GM12878 (cell line): Measurements from ENCODE around the gene ADAMTS7. TPM values are rescaled to one million over a fixed set of nuclear protein-coding genes. Genes with fewer than 3 reads are reported as not detected.
"Not testable (repeated sequence)": the region's sequence is repeated elsewhere in the genome, so short reads cannot be mapped to it uniquely, and the experiment has no call there.

Experiments
- ATAC-seq: fragments of 200-7000 bp; cut with Tn5 transposase; 3 replicates; pipeline ENCODE4 v1.9.1; 2020; ENCODE audit warnings: mild to moderate bottlenecking, moderate library complexity
- BruUV-seq: library from RNA; stranded (reverse); fragments of 400-500 nt; replicated peaks from 2 replicates; lab custom pipeline; 2021; lab: Mats Ljungman, UMichigan
- CTCF ChIA-PET: fragments of 300-600 bp; sonication (Branson Sonifier 250); formaldehyde crosslinking; extraction: SDS; loops from one replicate; lab custom pipeline; 2021; ENCODE audit warnings: inconsistent platforms; lab: Yijun Ruan, JAX
- POLR2A ChIA-PET: fragments of 350-600 bp; formaldehyde crosslinking; extraction: SDS; loops from one replicate; lab custom pipeline; 2021; ENCODE audit warnings: inconsistent platforms; lab: Charles Lee
- RAD21 ChIA-PET: fragments of 300-600 bp; sonication (Branson Sonifier 250); formaldehyde crosslinking; loops from one replicate; lab custom pipeline; 2023; ENCODE audit warnings: antibody characterized with exemption; ENCODE audit not compliant: unreplicated experiment; lab: Charles Lee
- SMC1A ChIA-PET: fragments of 300-600 bp; sonication (Branson Sonifier 250); formaldehyde crosslinking; loops from one replicate; lab custom pipeline; 2023; ENCODE audit not compliant: unreplicated experiment, uncharacterized antibody; lab: Charles Lee
- DNase-seq: peaks from one replicate; pipeline ENCODE4 v3.0.0-alpha.2; 2011; ENCODE audit warnings: low read depth, low spot score
- FAIRE-seq: peaks from 3 replicates; lab custom pipeline; 2011; peaks lifted over from hg19 to GRCh38; lab: Jason Lieb, UNC
- H2AFZ ChIP-seq: 2 replicates; pipeline ENCODE4 v1.6.0; 2011; ENCODE audit warnings: low read depth, low read length, control low read depth; ENCODE audit not compliant: control insufficient read depth
- H3K27ac ChIP-seq: 2 replicates; pipeline ENCODE4 v1.5.1; 2011; ENCODE audit warnings: control low read depth; ENCODE audit not compliant: control insufficient read depth, insufficient read depth
- H3K27me3 ChIP-seq, 2 experiments: replicated peaks in 1 of 2; 2 replicates each; pipeline versions ENCODE4 v1.6.0 to v1.6.1; 2011; ENCODE audit warnings: low read length in 1 of 2; ENCODE audit not compliant: control insufficient read depth in 2 of 2, insufficient read depth in 2 of 2
- H3K36me3 ChIP-seq, 2 experiments: 2 replicates each; pipeline ENCODE4 v1.5.1; 2011; ENCODE audit warnings: low read length in 1 of 2; ENCODE audit not compliant: control insufficient read depth in 2 of 2, insufficient read depth in 2 of 2
- H3K4me1 ChIP-seq: 2 replicates; pipeline ENCODE4 v1.6.1; 2011; ENCODE audit warnings: mild to moderate bottlenecking, low read length, moderate library complexity, mixed read lengths; ENCODE audit not compliant: control insufficient read depth, insufficient read depth
- H3K4me2 ChIP-seq: 2 replicates; pipeline ENCODE4 v1.6.0; 2011; ENCODE audit warnings: control low read depth; ENCODE audit not compliant: control insufficient read depth, insufficient read depth
- H3K4me3 ChIP-seq: fragments of 200-600 bp; sonication (generic); 2 replicates; pipeline ENCODE4 v1.5.1; 2016
- H3K79me2 ChIP-seq: 2 replicates; pipeline ENCODE4 v1.6.0; 2011; ENCODE audit warnings: low read length; ENCODE audit not compliant: control insufficient read depth, insufficient read depth
- H3K9ac ChIP-seq: 2 replicates; pipeline ENCODE4 v1.8.0; 2011; ENCODE audit warnings: low read length, control low read depth, mixed read lengths; ENCODE audit not compliant: control insufficient read depth, insufficient read depth
- H3K9me3 ChIP-seq: replicated peaks from 3 replicates; pipeline ENCODE4 v1.5.1; 2011; ENCODE audit warnings: mild to moderate bottlenecking, low read length; ENCODE audit not compliant: control insufficient read depth, insufficient read depth
- H4K20me1 ChIP-seq: 2 replicates; pipeline ENCODE4 v1.6.0; 2011; ENCODE audit not compliant: control insufficient read depth, insufficient read depth
- CTCF ChIP-seq, 3 experiments: IDR thresholded peaks in 2 of 3; conservative IDR thresholded peaks in 1 of 3; 2 replicates each; pipeline ENCODE4 v1.5.1; 2011; ENCODE audit warnings: low read depth in 3 of 3, low read length in 3 of 3, mild to moderate bottlenecking in 3 of 3, control low read depth in 2 of 3, moderate library complexity in 2 of 3, inconsistent platforms in 1 of 3, mixed read lengths in 1 of 3; ENCODE audit not compliant: control insufficient read depth in 2 of 3, insufficient read depth in 1 of 3; ENCODE audit errors: extremely low read depth in 1 of 3
- EGR1 ChIP-seq, 2 experiments: IDR thresholded peaks; 1 replicate in 1 of 2; 2 replicates in 1 of 2; pipeline ENCODE4 v1.6.1; 2011 to 2012; ENCODE audit warnings: low read depth in 2 of 2, low read length in 2 of 2, borderline replicate concordance in 1 of 2, mild to moderate bottlenecking in 1 of 2, moderate library complexity in 1 of 2
- POU2F2 ChIP-seq: IDR thresholded peaks from 3 replicates; pipeline ENCODE4 v1.6.1; 2011; ENCODE audit warnings: low read depth, mild to moderate bottlenecking, low read length, borderline replicate concordance
- RAD21 ChIP-seq: IDR thresholded peaks from 2 replicates; pipeline ENCODE4 v1.6.1; 2011; ENCODE audit warnings: mild to moderate bottlenecking, low read depth, low read length, moderate library complexity; ENCODE audit not compliant: insufficient read depth
- RUNX3 ChIP-seq: IDR thresholded peaks from 2 replicates; pipeline ENCODE4 v1.6.1; 2012; ENCODE audit warnings: low read length, inconsistent platforms
- SMC3 ChIP-seq: IDR thresholded peaks from 2 replicates; pipeline ENCODE4 v1.6.1; 2011; ENCODE audit warnings: low read length, improper control_type of control experiment, borderline replicate concordance
- SP1 ChIP-seq: IDR thresholded peaks from one replicate; pipeline ENCODE4 v1.6.1; 2011; ENCODE audit warnings: low read depth, low read length
- YY1 ChIP-seq: IDR thresholded peaks from 2 replicates; pipeline ENCODE4 v1.6.1; 2011; ENCODE audit warnings: low read depth, mild to moderate bottlenecking, low read length
- WGBS: methylation state at CpG from one replicate; pipeline ENCODE4 v1.1.6; 2016; ENCODE audit warnings: low lambda C conversion rate; ENCODE audit not compliant: insufficient replicate concordance, insufficient coverage; ENCODE audit errors: missing lambda C conversion rate; 5-methylcytosine and 5-hydroxymethylcytosine counted together
- in situ Hi-C: fragments of 300-500 bp; cut with MboI; formaldehyde crosslinking; loops from 9 replicates; pipeline ENCODE4 v1.14.3; 2018; ENCODE audit warnings: mixed read lengths
- intact Hi-C: fragments of 100-400 bp; cut with micrococcal nuclease; formaldehyde crosslinking; loops from one replicate; pipeline ENCODE4 v1.14.2; 2022; ENCODE audit not compliant: unreplicated experiment
- polyA plus RNA-seq, 11 experiments: library from polyadenylated mRNA; depleted of rRNA in 4 of 11; unstranded in 6 of 11; stranded (reverse) in 5 of 11; fragments of >200 nt; fragmentation: Nextera tagmentation in 4 of 11; fragmentation: Illumina TruSeq in 1 of 11; extraction: Ambion mirVana in 4 of 11; extraction: Trizol in 1 of 11; gene quantifications; 1 replicate in 1 of 11; 2 replicates in 10 of 11; pipeline versions ENCODE4 v1.2.1 to v1.2.3, GENCODE V29; 2011 to 2016; ENCODE audit warnings: inconsistent platforms in 2 of 11, missing spikeins in 2 of 11, low read depth in 1 of 11
- total RNA-seq, 4 experiments: library from RNA; depleted of rRNA in 3 of 4; stranded (reverse); fragments of >200 nt in 3 of 4; fragmentation: Illumina TruSeq in 1 of 4; extraction: Trizol in 1 of 4; gene quantifications; 2 replicates each; pipeline versions ENCODE4 v1.2.1 to v1.2.3, GENCODE V29; 2013 to 2021

Gene ADAMTS7
- total and polyA plus RNA-seq, 10 of the 15 experiments (the other 5 are each of a cell fraction or from before 2014, with no cell fraction given) = 0.03 to 0.28 (median 0.06) TPM; not detected in 6

DNA sequence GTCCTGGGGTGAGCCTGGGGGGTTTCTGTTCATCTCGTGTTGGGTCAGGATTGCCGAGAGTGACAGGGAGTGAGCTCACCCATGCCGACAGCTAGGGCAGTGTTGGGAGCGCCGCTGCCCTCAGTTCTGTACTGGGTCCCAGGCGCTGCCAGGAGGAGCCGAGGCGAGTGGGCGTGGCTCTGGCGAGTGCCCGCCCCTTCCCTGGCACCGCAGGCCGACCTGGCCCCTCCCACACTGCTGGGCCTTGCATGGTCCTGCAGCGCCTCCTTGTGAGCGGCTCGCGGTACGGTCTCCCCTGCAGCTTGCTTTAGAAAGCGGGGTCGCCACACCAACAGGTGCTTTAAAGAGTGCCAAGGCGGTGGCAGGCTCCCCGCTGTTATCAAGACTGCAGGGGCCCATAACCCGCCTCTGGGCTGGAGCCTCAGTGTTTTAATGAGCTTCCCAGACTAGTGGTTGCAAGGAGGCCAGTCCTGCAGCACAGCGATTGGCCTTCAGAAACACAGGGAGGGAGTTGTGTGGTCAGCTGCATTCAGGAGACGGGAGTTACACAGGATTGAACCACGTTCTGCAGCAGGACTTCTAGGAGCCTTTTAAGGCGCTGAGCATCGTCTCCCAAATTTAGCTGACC is 60.2 kb downstream of the ADAMTS7 start:
- H3K79me2 ChIP-seq, H3K9me3 ChIP-seq, H3K4me1 ChIP-seq, H3K27ac ChIP-seq, H3K27me3 ChIP-seq, H3K4me3 ChIP-seq, H4K20me1 ChIP-seq, H3K36me3 ChIP-seq, H3K4me2 ChIP-seq, H3K9ac ChIP-seq, DNase-seq, BruUV-seq, POLR2A ChIA-PET: not testable (repeated sequence)
- ChIA-PET CTCF (interaction anchor here (0.6 to 3.9 kb wide), 13 partner anchors 10 to 757 kb away, joined by 3 to 18 read pairs (median 4); partner anchors contain the start of gene ADAMTS7), RAD21 (interaction anchor here (1.1 kb wide), 1 partner anchor 12 kb away, joined by 3 read pairs; no protein-coding TSS in a partner anchor), SMC1A (interaction anchor here (1.3 kb wide), 2 partner anchors 112 to 132 kb away, joined by 3 read pairs; no protein-coding TSS in a partner anchor)
- TF ChIP-seq CTCF (IDR thresholded peaks at IDR 0.05 in 2 of 3, conservative IDR thresholded peaks at IDR 0.05 in 1 of 3; ENCODE audit: control insufficient read depth in 2 of 3, extremely low read depth in 1 of 3, insufficient read depth in 1 of 3, low read depth in 3 of 3, low read length in 3 of 3) (peak; percentile 62 to 79 (median 76)), RUNX3 (0 out of 2 replicates have a peak, but pooled peaks have one; percentile 12), EGR1 (IDR thresholded peaks at IDR 0.05; ENCODE audit: borderline replicate concordance in 1 of 2, low read depth in 2 of 2, low read length in 2 of 2) (peak in 1 of 2 experiments; percentile 28; a peak in 1 of 3 replicates), YY1 (0 out of 2 replicates have a peak, but pooled peaks have one; percentile 29), SMC3 (peak; percentile 50; the same call in 1 of the 2 replicates), SP1 (peak; percentile 55), RAD21 (peak; percentile 75), POU2F2 (0 out of 3 replicates have a peak, but pooled peaks have one; percentile 12)
- H2AFZ ChIP-seq = peak overlapping the region; percentile 29; the same call in 1 of the 2 replicates
- WGBS = 5% methylated on average over 28 of the region's 28 CpGs
- intact Hi-C loops (loop anchor here (1.0 kb wide), 1 partner anchor 133 kb away; no protein-coding TSS in a partner anchor), in situ Hi-C loops (loop anchor here (5.0 kb wide), 1 partner anchor 804 kb away; no protein-coding TSS in a partner anchor)
- ATAC-seq (peak; percentile 99), FAIRE-seq (peak; percentile 64)
